Keratinocyte (primary cell): ENCODE results near the gene HSF4.

Source experiments
- EZH2 ChIP-seq: IDR thresholded peaks from one replicate; pipeline ENCODE4 v1.6.1; 2012; ENCODE audit warnings: inconsistent platforms, mild to moderate bottlenecking, low read length, moderate library complexity
- TF ChIP-seq, protein P1 (sequence below), 3 experiments: IDR thresholded peaks in 1 of 3; conservative IDR thresholded peaks in 1 of 3; optimal IDR thresholded peaks in 1 of 3; 2 replicates in 2 of 3; 3 replicates in 1 of 3; pipeline versions ENCODE3 to v1.5.1; 2011; ENCODE audit warnings: low read length in 3 of 3, mild to moderate bottlenecking in 3 of 3, moderate library complexity in 2 of 3, control low read depth in 1 of 3, inconsistent platforms in 1 of 3; ENCODE audit not compliant: insufficient read depth in 2 of 3; ENCODE audit errors: extremely low read depth in 1 of 3

DNA sequence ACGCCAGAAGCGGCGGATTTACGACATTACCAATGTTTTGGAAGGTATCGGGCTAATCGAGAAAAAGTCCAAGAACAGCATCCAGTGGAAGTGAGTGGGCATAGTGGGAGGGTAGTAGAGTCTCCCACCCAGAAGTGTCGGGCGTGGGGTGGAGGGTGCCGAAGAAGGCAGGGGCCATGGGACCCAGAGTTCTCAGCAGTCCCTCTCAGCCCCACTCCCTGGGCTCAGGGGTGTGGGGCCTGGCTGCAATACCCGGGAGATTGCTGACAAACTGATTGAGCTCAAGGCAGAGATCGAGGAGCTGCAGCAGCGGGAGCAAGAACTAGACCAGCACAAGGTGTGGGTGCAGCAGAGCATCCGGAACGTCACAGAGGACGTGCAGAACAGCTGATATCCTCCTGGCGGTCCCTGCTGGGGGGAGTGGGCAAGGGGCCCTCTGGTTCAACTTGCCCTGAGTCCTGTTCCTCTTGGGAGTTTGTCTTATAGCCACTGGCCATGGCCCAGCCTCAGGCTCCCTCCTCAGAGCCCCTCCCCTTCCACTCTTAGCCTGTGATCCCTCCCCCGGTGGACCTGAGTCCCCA lies 28.3 kb downstream of the HSF4 start:
- TF ChIP-seq, protein P1, sequence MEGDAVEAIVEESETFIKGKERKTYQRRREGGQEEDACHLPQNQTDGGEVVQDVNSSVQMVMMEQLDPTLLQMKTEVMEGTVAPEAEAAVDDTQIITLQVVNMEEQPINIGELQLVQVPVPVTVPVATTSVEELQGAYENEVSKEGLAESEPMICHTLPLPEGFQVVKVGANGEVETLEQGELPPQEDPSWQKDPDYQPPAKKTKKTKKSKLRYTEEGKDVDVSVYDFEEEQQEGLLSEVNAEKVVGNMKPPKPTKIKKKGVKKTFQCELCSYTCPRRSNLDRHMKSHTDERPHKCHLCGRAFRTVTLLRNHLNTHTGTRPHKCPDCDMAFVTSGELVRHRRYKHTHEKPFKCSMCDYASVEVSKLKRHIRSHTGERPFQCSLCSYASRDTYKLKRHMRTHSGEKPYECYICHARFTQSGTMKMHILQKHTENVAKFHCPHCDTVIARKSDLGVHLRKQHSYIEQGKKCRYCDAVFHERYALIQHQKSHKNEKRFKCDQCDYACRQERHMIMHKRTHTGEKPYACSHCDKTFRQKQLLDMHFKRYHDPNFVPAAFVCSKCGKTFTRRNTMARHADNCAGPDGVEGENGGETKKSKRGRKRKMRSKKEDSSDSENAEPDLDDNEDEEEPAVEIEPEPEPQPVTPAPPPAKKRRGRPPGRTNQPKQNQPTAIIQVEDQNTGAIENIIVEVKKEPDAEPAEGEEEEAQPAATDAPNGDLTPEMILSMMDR (optimal IDR thresholded peaks at IDR 0.05 in 1 of 3, IDR thresholded peaks at IDR 0.05 in 1 of 3, conservative IDR thresholded peaks at IDR 0.05 in 1 of 3; ENCODE audit: extremely low read depth in 1 of 3, insufficient read depth in 2 of 3, low read length in 3 of 3) = no peak
- no peak for TF ChIP-seq EZH2
